ENCODE measurements around the gene DMKN.

DMKN gene

DNA sequence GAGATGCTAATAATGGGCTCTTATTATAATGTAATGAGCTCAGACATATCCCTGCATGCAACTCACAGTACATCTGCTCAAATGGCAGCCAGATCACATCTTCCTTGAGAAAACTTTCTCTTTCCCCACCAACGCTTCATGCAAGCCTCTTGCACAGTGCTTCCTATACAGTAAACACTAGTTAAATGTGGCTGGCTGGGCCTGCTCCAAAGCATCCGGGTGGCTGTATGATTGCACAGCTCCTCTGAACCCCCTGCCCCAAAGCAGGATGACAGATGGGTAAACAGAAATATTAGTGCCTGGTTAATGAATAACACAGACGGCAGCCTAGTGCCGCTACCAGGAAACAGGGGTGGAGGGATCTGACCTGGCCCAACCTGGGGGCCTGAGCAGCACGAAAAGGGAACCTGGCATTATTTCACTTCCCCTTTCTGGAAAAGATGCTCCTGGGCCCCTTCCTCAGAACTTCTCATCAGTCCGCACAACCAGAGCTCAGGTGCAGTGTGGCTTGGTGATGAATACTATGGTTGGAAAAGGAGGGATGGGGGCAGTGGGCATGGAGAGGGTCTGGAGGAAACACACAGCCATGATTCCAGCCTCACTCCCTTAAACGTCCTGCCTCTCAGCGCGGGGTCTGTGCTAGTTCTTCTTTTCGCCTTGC is 54.6 kb downstream of the DMKN start:
- no peak for DNase-seq

DNA sequence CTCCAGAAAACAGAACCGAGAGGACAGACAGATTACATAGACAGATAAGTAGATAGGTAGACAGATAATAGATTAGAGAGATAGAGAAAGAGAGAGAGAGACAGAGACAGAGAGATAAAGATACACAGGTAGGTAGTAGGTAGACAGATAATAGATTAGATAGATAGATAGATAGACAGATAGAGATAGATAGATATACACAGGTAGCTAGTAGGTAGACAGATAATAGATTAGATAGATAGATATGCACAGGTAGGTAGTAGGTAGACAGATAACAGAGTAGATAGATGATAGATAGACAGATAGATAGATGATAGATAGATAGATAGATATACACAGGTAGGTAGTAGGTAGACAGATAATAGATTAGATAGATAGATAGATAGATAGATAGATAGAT is 55.3 kb downstream of the DMKN start:
- DNase-seq: no peak

DNA sequence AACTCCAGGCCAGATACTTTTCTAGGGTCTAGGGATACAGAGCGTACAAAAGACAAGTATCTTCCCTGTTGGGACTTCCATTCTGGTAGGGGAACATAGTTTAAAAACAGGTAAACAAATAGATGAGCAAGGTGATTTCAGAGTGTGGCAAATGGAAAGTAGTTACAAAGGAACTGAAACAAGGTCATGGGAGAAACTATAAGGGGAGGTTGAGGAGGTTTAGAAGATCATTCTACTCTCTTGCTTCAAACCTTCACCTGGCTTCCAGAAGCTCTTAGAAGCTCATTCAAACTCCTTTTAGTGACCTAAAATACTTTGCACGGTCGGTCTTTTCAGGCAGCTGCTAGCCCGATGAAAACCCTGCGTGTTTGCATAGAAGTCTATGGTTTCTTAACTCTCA is 56.3 kb downstream of the DMKN start:
- DNase-seq: no peak

DNA sequence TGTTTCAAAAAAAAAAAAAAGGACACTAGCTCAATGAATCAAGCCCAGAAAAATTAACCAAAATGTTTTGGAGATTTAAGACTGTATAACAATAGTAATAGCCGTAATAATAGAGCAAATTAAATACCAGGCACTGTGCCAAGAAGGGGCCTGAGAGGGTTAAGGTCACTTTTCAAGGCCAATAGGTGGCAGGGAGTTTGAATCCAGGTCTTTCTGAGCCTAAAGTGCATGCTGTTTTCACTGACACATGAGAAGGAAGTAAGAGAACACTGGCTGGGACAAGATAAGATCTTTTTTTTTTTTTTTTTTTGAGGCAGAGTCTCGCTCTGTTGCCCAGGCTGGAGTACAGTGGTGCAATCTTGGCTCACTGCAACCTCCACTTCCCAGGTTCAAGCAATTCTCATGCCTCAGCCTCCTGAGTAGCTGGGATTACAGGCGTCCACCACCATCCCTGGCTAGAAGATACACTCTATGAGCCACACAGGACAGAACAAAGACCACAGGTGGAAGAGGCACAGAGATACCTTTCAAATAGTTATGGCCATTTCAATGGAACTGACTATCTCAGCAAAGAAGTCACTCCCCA is 57.7 kb downstream of the DMKN start:
- DNase-seq: no peak

DNA sequence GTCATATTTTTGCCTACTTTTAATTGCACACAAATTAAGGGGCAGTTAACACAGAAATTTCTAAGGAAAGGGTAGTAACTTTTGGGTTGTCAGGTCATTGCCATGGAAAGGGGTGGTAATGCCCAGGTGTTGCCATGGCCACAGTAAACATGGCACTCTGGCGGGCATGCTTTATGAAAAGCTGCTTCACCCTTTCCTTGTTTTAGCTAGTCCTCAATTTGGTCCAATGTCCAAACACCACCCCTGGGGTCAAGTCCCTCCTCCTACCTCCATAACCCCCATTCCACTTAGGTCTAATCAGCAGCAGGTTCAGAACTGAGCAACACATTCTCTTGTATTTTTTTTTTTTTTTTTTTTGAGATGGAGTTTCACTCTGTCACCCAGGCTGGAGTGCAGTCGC is 58.8 kb downstream of the DMKN start:
- DNase-seq: no peak

DNA sequence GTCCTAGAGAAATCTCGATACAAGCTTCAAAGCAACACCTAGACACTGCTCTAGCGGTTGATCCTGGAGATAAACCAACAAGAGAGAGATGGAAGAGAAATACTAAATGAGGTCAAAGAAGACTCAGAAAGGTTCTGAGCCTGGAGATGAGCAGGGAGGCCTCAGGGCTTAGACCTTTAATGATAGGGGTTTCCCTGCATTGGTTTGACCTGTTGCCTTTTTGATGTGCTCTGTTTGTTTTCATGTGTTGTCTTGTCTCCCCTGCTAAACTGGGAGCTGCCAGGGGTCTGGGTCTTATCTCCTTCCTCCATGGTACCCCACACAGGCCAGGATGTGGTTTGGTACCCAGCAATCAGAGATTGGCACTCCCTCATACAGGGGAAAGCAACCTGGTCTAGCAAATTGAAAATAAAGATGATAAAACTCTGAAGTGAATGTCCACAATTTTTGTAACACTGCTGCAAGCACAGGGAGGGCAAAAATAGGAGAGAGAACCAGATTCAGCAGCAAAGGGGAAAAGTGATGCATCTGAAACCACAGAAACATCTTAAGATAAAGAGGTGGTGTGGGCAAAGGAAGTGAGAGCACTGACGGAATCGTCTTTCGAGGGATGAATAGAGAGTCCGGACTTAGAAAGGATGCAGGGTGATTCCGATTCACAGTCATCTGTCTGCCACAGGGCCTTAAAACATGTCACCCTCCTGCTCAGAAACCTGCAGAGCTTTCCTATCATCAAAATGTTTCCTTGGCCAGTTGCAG is 61.9 kb downstream of the DMKN start:
- DNase-seq: no peak

DNA sequence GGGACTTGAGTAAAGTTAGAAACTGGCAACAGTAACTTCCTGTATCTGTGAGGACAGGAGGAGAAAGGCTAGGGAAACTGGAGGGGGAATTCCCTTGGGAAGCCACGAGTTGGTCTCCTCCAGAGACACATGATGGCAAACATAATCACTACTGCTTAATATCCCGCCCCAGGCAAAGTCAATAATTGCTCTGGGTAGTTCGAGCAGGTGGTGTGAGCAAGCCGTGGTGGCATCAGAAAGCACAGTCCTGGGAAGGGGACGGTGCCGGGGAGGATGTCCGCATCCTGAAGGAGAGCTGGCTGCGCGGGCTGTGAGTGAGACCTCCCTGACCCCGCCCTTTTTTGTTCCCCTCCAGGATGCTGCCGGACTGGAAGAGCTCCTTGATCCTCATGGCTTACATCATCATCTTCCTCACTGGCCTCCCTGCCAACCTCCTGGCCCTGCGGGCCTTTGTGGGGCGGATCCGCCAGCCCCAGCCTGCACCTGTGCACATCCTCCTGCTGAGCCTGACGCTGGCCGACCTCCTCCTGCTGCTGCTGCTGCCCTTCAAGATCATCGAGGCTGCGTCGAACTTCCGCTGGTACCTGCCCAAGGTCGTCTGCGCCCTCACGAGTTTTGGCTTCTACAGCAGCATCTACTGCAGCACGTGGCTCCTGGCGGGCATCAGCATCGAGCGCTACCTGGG is 63.9 kb downstream of the DMKN start:
- DNase-seq: no peak

DNA sequence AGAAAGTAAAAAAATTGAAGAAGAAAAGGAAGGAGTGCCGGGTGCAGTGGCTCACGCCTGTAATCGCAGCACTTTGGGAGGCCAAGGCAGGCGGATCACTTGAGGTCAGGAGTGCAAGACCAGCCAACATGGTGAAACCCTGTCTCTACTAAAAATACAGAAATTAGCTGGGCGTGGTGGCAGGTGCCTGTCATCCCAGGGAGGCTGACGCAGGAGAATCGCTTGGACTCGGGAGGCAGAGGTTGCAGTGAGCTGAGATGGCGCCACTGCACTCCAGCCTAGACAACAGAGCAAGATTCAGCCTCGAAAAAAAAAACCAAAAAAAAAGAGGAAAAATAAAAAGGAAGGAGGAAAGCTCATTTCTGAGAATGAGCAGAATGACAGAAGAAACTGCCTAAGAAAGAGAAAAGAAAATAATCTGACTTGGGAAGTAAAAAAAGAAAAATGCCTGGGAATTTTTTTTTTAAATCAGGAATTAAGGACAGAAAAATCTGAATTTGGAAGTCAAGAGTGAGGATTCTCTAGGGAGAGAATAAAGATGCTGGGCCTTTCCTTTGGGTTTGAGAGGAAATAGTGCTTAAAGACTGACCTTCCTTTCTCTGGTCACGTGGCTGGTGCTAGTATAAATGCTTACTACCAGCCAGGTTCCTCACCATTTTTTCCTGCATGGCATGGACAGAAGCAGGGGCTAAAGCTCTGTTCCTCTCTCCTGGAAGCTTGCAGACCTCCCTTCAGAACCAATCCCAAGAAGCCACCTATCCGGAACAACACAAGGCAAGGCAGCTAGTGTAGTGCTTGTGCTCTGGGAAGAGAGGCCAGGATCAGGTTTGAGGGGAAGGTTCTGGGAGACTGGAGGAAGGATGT is 65.6 kb downstream of the DMKN start, which contains the start of gene FFAR2:
FFAR2 (plus strand) TSS at position 652 of the 864 bp plus-strand sequence. CDS start 1,458 bp downstream, outside the sequence.
- no peak for DNase-seq

All from right forelimb (tissue), 1 donor.